H1 (cell line): ENCODE data around the gene TRIM62. TPM values are rescaled to one million over a fixed set of nuclear protein-coding genes. Genes with fewer than 3 reads are reported as not detected.
A peak's percentile ranks its signal among the peaks of the same experiment; 100 is the strongest.

Source experiments
- CTCF ChIA-PET: fragments of 300-600 bp; sonication (Branson Sonifier 250); formaldehyde crosslinking; loops from one replicate; lab custom pipeline; 2021; ENCODE audit not compliant: partially characterized antibody; lab: Charles Lee
- POLR2A ChIA-PET: fragments of 300-600 bp; sonication (Branson Sonifier 250); formaldehyde crosslinking; loops from one replicate; lab custom pipeline; 2021; ENCODE audit warnings: inconsistent platforms; ENCODE audit not compliant: partially characterized antibody; lab: Charles Lee
- DNase-seq, 2 experiments: peaks; one replicate each; pipeline versions ENCODE4 v3.0.0 to v3.0.0-alpha.2; 2010 to 2022; ENCODE audit warnings: low spot score in 2 of 2, low read depth in 1 of 2, mixed read lengths in 1 of 2
- FAIRE-seq: peaks from 2 replicates; lab custom pipeline; 2011; peaks lifted over from hg19 to GRCh38; lab: Jason Lieb, UNC
- H2AFZ ChIP-seq: 2 replicates; pipeline ENCODE4 v1.8.1; 2012; ENCODE audit warnings: low read length, inconsistent platforms
- H2AK5ac ChIP-seq: 2 replicates; pipeline ENCODE4 v1.6.1; 2013; ENCODE audit warnings: low read depth, low read length
- H2BK120ac ChIP-seq: replicated peaks from 2 replicates; pipeline ENCODE3; 2013; ENCODE audit warnings: low read depth, low read length, inconsistent platforms
- H2BK12ac ChIP-seq: 2 replicates; pipeline ENCODE4 v1.6.1; 2013; ENCODE audit warnings: low read depth, low read length
- H2BK15ac ChIP-seq: 2 replicates; pipeline ENCODE4 v1.6.1; 2013; ENCODE audit warnings: low read length
- H2BK20ac ChIP-seq: 2 replicates; pipeline ENCODE4 v1.6.1; 2013; ENCODE audit warnings: low read length
- H2BK5ac ChIP-seq: 2 replicates; pipeline ENCODE4 v1.6.1; 2013; ENCODE audit warnings: low read depth, low read length
- H3K14ac ChIP-seq: 2 replicates; pipeline ENCODE4 v1.6.1; 2013; ENCODE audit warnings: inconsistent platforms; ENCODE audit not compliant: insufficient read length
- H3K18ac ChIP-seq: 2 replicates; pipeline ENCODE4 v1.6.1; 2013; ENCODE audit warnings: low read length; ENCODE audit errors: extremely low read depth
- H3K23ac ChIP-seq: 2 replicates; pipeline ENCODE4 v1.6.1; 2013; ENCODE audit warnings: inconsistent platforms; ENCODE audit not compliant: insufficient read length
- H3K23me2 ChIP-seq: 2 replicates; pipeline ENCODE4 v1.6.1; 2013; ENCODE audit warnings: low read depth, low read length
- H3K27ac ChIP-seq: 2 replicates; pipeline ENCODE4 v1.6.1; 2011; ENCODE audit warnings: low read depth, low read length, inconsistent platforms
- H3K27me3 ChIP-seq, 4 experiments: replicated peaks in 1 of 4; 1 replicate in 1 of 4; 2 replicates in 3 of 4; pipeline versions ENCODE4 v1.6.1 to v1.8.1; 2011 to 2013; ENCODE audit warnings: low read length in 3 of 4, mild to moderate bottlenecking in 3 of 4, inconsistent platforms in 2 of 4, mixed read lengths in 2 of 4, moderate library complexity in 1 of 4; ENCODE audit not compliant: control insufficient read depth in 3 of 4, insufficient read depth in 3 of 4; ENCODE audit errors: extremely low read depth in 1 of 4
- H3K36me3 ChIP-seq, 4 experiments: 2 replicates each; pipeline versions ENCODE4 v1.6.1 to v1.8.1; 2011 to 2013; ENCODE audit warnings: mild to moderate bottlenecking in 4 of 4, low read length in 3 of 4, moderate library complexity in 2 of 4, control low read depth in 1 of 4, inconsistent platforms in 1 of 4; ENCODE audit not compliant: insufficient read depth in 4 of 4, control insufficient read depth in 2 of 4
- H3K4ac ChIP-seq: replicated peaks from 2 replicates; pipeline ENCODE3; 2013; ENCODE audit warnings: low read length, low read depth, mixed read lengths, inconsistent platforms; ENCODE audit not compliant: insufficient read length
- H3K4me1 ChIP-seq, 4 experiments: replicated peaks in 1 of 4; 1 replicate in 1 of 4; 2 replicates in 3 of 4; pipeline versions ENCODE4 v1.6.1 to v1.8.1; 2011 to 2013; ENCODE audit warnings: low read length in 3 of 4, inconsistent platforms in 2 of 4, mixed read lengths in 1 of 4; ENCODE audit not compliant: insufficient read depth in 4 of 4, control insufficient read depth in 3 of 4
- H3K4me2 ChIP-seq, 2 experiments: 2 replicates each; pipeline versions ENCODE4 v1.6.1 to v1.8.1; 2011 to 2013; ENCODE audit warnings: low read depth in 2 of 2, low read length in 2 of 2, control low read depth in 1 of 2, inconsistent platforms in 1 of 2, mild to moderate bottlenecking in 1 of 2; ENCODE audit not compliant: insufficient read depth in 1 of 2
- H3K4me3 ChIP-seq, 4 experiments: fragments of 200-600, 300-600 bp in 1 of 4; sonication (generic), shearing (Covaris generic), sonication (Bioruptor Twin) in 1 of 4; 2 replicates each; pipeline versions ENCODE4 v1.5.1 to v1.8.1; 2011 to 2016; ENCODE audit warnings: low read length in 4 of 4, low read depth in 3 of 4, control low read depth in 2 of 4, inconsistent platforms in 2 of 4, mild to moderate bottlenecking in 2 of 4, mixed read lengths in 1 of 4, moderate library complexity in 1 of 4; ENCODE audit not compliant: insufficient read depth in 2 of 4; ENCODE audit errors: extremely low read depth in 1 of 4
- H3K56ac ChIP-seq: replicated peaks from 2 replicates; pipeline ENCODE3; 2013; ENCODE audit warnings: low read depth, mild to moderate bottlenecking, mixed read lengths, low read length, inconsistent platforms; ENCODE audit not compliant: insufficient read length
- H3K79me1 ChIP-seq: 2 replicates; pipeline ENCODE4 v1.6.1; 2013; ENCODE audit warnings: low read depth, low read length, control low read depth
- H3K79me2 ChIP-seq, 2 experiments: 2 replicates each; pipeline versions ENCODE4 v1.6.1 to v1.8.1; 2012 to 2013; ENCODE audit warnings: low read length in 2 of 2, mild to moderate bottlenecking in 2 of 2, inconsistent platforms in 1 of 2; ENCODE audit not compliant: insufficient read depth in 2 of 2, control insufficient read depth in 1 of 2
- H3K9ac ChIP-seq, 4 experiments: replicated peaks in 1 of 4; 1 replicate in 1 of 4; 2 replicates in 3 of 4; pipeline versions ENCODE4 v1.6.1 to v1.8.1; 2011 to 2013; ENCODE audit warnings: low read depth in 3 of 4, low read length in 3 of 4, control low read depth in 2 of 4, mild to moderate bottlenecking in 2 of 4, moderate library complexity in 2 of 4, inconsistent platforms in 1 of 4; ENCODE audit errors: extremely low read depth in 1 of 4
- H3K9me3 ChIP-seq, 2 experiments: 2 replicates each; pipeline versions ENCODE4 v1.6.1 to v1.8.1; 2012 to 2013; ENCODE audit warnings: mild to moderate bottlenecking in 2 of 2, moderate library complexity in 2 of 2, control low read depth in 1 of 2, inconsistent platforms in 1 of 2, low read depth in 1 of 2, low read length in 1 of 2, mixed read lengths in 1 of 2; ENCODE audit not compliant: insufficient read depth in 2 of 2
- H4K20me1 ChIP-seq, 2 experiments: replicated peaks in 1 of 2; 2 replicates each; pipeline versions ENCODE3 to v1.8.1; 2011 to 2013; ENCODE audit warnings: inconsistent platforms in 2 of 2, low read length in 2 of 2, mild to moderate bottlenecking in 1 of 2; ENCODE audit not compliant: insufficient read depth in 2 of 2, control insufficient read depth in 1 of 2
- H4K5ac ChIP-seq: 2 replicates; pipeline ENCODE4 v1.6.1; 2013; ENCODE audit warnings: low read length, low read depth, mixed read lengths, inconsistent platforms; ENCODE audit not compliant: insufficient read length
- H4K8ac ChIP-seq: 2 replicates; pipeline ENCODE4 v1.8.0; 2013; ENCODE audit warnings: mild to moderate bottlenecking, moderate library complexity, low read length, inconsistent platforms; ENCODE audit not compliant: insufficient read depth; ENCODE audit errors: extremely low read depth
- H4K91ac ChIP-seq: replicated peaks from 2 replicates; pipeline ENCODE3; 2013; ENCODE audit warnings: low read length, mixed read lengths, inconsistent platforms; ENCODE audit not compliant: insufficient read length
- POLR2A ChIP-seq, 2 experiments: IDR thresholded peaks; 1 replicate in 1 of 2; 2 replicates in 1 of 2; pipeline ENCODE4 v1.6.1; 2011; ENCODE audit warnings: low read depth in 2 of 2, low read length in 2 of 2, mild to moderate bottlenecking in 2 of 2; ENCODE audit errors: control extremely low read depth in 1 of 2
- SP1 ChIP-seq: IDR thresholded peaks from 2 replicates; pipeline ENCODE4 v1.6.1; 2011; ENCODE audit warnings: low read depth, low read length
- whole genome bisulfite sequencing, 2 experiments: shearing (Covaris generic) in 1 of 2; methylation state at CpG; one replicate each; pipeline versions ENCODE4 v1.1.6 to v1.1.7; 2013 to 2015; ENCODE audit warnings: low lambda C conversion rate in 2 of 2, mixed read lengths in 2 of 2, inconsistent platforms in 1 of 2, low coverage in 1 of 2, missing lambda C conversion rate in 1 of 2; ENCODE audit not compliant: insufficient replicate concordance in 2 of 2, insufficient coverage in 1 of 2, insufficient read length in 1 of 2; ENCODE audit errors: extremely low coverage in 1 of 2, missing lambda C conversion rate in 1 of 2; 5-methylcytosine and 5-hydroxymethylcytosine counted together
- polyA plus RNA-seq, 7 experiments: library from polyadenylated mRNA; depleted of rRNA in 3 of 7; stranded (reverse) in 5 of 7; unstranded in 2 of 7; fragments of >200 nt in 5 of 7; fragments of 200-250 nt in 2 of 7; gene quantifications; 1 replicate in 5 of 7; 2 replicates in 1 of 7; 4 replicates in 1 of 7; pipeline versions ENCODE4 v1.2.1 to v1.2.3, GENCODE V29; 2011 to 2013; ENCODE audit warnings: missing spikeins in 2 of 7, mixed read lengths in 2 of 7
- total RNA-seq: library from RNA; stranded (reverse); fragmentation: NEBNext Ultra II Directional; extraction: Animal tissue kit (Norgen Biotek cat#: 25700); gene quantifications from 2 replicates; pipeline ENCODE4 v1.2.1, GENCODE V29; 2021
- TF ChIP-seq, protein P1 (sequence below): IDR thresholded peaks from 2 replicates; pipeline ENCODE4 v1.6.1; 2012; ENCODE audit warnings: inconsistent platforms

The TRIM62 gene
- total and polyA plus RNA-seq, 2 of the 8 experiments (the other 6 are each of a cell fraction or from before 2014, with no cell fraction given), result 6.3 to 10.8 TPM

DNA sequence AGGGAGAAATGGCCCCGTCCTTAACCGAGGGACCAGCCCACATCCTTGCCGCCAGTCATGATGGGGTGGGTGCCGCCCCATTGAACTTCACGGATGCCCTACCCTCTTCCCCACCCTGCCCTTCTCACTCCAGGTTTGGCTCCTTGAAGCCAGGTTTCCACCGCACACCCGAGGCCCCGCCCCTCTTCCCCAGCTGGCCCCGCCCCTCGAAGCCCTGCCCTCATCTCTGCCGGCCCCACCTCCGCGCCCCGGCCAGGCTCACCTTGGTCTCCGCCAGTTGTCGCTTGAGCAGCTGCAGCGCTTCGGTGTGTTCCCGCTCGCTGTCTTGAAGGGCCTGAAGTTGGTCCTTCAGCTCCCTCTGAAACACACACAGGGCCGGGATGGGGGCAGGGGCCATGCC, 16.6 kb downstream of the TRIM62 start:
- H3K27me3 ChIP-seq, result no peaks in the 10 kb centered on the region
- peaks cover 0 to 31% (median 22%) of the 10 kb centered on the region in 4 experiments; a peak in 6 of 7 replicates for H3K4me1 ChIP-seq
- peak overlapping the region; percentile 39; the same call in 1 of the 2 replicates for H3K18ac ChIP-seq
- no peaks in the 10 kb centered on the region for H3K9me3 ChIP-seq
- no peaks in the 10 kb centered on the region; the same call in 1 of the 2 replicates for H3K23me2 ChIP-seq
- H2AK5ac ChIP-seq, result no peak overlapping the region
- H3K4me3 ChIP-seq, result no peak overlapping the region
- peak overlapping the region; percentile 71; the same call in 1 of the 2 replicates for H2BK5ac ChIP-seq
- H3K36me3 ChIP-seq, result no peaks in the 10 kb centered on the region
- H3K9ac ChIP-seq, result no peak overlapping the region
- TF ChIP-seq, protein P1, sequence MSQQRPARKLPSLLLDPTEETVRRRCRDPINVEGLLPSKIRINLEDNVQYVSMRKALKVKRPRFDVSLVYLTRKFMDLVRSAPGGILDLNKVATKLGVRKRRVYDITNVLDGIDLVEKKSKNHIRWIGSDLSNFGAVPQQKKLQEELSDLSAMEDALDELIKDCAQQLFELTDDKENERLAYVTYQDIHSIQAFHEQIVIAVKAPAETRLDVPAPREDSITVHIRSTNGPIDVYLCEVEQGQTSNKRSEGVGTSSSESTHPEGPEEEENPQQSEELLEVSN, result peak; percentile 77
- TF ChIP-seq SP1 (peak; percentile 46; the same call in 1 of the 2 replicates), POLR2A (IDR thresholded peaks at IDR 0.05; ENCODE audit: control extremely low read depth in 1 of 2, low read depth in 2 of 2, low read length in 2 of 2) (no peak)
- TF ChIP-seq, all 59 proteins: peak for 2
- Histone ChIP-seq H2BK12ac (no peak overlapping the region; the same call in 1 of the 2 replicates), H2BK15ac (0 out of 2 replicates have a peak overlapping the region, but pooled peaks have one; percentile 49), H2BK120ac (no peak overlapping the region), H3K79me1 (no peaks in the 10 kb centered on the region; the same call in 1 of the 2 replicates), H2AFZ (no peak overlapping the region), H4K5ac (no peak overlapping the region), H3K23ac (no peak overlapping the region), H3K56ac (no peak overlapping the region), H4K8ac (peak overlapping the region; percentile 43), H3K27ac (no peak overlapping the region), H4K91ac (no peak overlapping the region), H3K4ac (no peak overlapping the region), H4K20me1 (peaks cover 0 to 4% of the 10 kb centered on the region in 2 experiments), H2BK20ac (no peak overlapping the region), H3K14ac (no peak overlapping the region), H3K4me2 (peak overlapping the region in 1 of 2 experiments; percentile 15; a peak in 2 of 4 replicates), H3K79me2 (no peaks in the 10 kb centered on the region)
- CTCF ChIA-PET, result interaction anchor here (0.6 to 3.9 kb wide), 9 partner anchors 13 to 44 kb away, joined by 3 to 11 read pairs (median 3); no protein-coding TSS in a partner anchor
- POLR2A ChIA-PET, result interaction anchor here (0.8 to 2.4 kb wide), 4 partner anchors 11 to 16 kb away, joined by 5 to 10 read pairs (median 7); partner anchors contain the start of gene TRIM62
- DNase-seq (peak in 1 of 2 experiments; percentile 90), FAIRE-seq (no peak)
- 30% methylated on average over 15 of the region's 21 CpGs; no CpG with 5 or more reads in 1 of the 2 experiments for WGBS, 2 experiments
